ENCODE data around the gene SLC25A19.
A peak's percentile ranks its signal among the peaks of the same experiment; 100 is the strongest.

The SLC25A19 gene

GRCh38 chr17:75249564-75249963, 39.7 kb downstream of the SLC25A19 start:
- no peak overlapping the region for H3K4me3 ChIP-seq (ENCODE audit: control insufficient read depth, low read depth, low read length)
- TF ChIP-seq CTCF (conservative IDR thresholded peaks at IDR 0.05; ENCODE audit: control insufficient read depth, insufficient read depth, low read depth, low read length) = no peak
- DNase-seq (ENCODE audit: low read depth) = no peak

GRCh38 chr17:75246404-75246803, 42.8 kb downstream of the SLC25A19 start:
- DNase-seq (ENCODE audit: low read depth) = no peak
- no peak for TF ChIP-seq CTCF (conservative IDR thresholded peaks at IDR 0.05; ENCODE audit: control insufficient read depth, insufficient read depth, low read depth, low read length)
- no peak overlapping the region for H3K4me3 ChIP-seq (ENCODE audit: control insufficient read depth, low read depth, low read length)

- DNase-seq (ENCODE audit: low read depth) = no peak
- TF ChIP-seq CTCF (conservative IDR thresholded peaks at IDR 0.05; ENCODE audit: control insufficient read depth, insufficient read depth, low read depth, low read length) = no peak
- no peak overlapping the region for H3K4me3 ChIP-seq (ENCODE audit: control insufficient read depth, low read depth, low read length)
Observed at GRCh38 chr17:75245011-75245410, 44.2 kb downstream of the SLC25A19 start.

- no peak for TF ChIP-seq CTCF (conservative IDR thresholded peaks at IDR 0.05; ENCODE audit: control insufficient read depth, insufficient read depth, low read depth, low read length)
- H3K4me3 ChIP-seq (ENCODE audit: control insufficient read depth, low read depth, low read length) = no peak overlapping the region
- no peak for DNase-seq (ENCODE audit: low read depth)
Observed at GRCh38 chr17:75244133-75244866, 44.9 kb downstream of the SLC25A19 start.

- no peak for DNase-seq (ENCODE audit: low read depth)
- no peak overlapping the region for H3K4me3 ChIP-seq (ENCODE audit: control insufficient read depth, low read depth, low read length)
- TF ChIP-seq CTCF (conservative IDR thresholded peaks at IDR 0.05; ENCODE audit: control insufficient read depth, insufficient read depth, low read depth, low read length) = no peak
Observed at GRCh38 chr17:75242461-75243042, 46.7 kb downstream of the SLC25A19 start.

GRCh38 chr17:75241996-75242460, 47.2 kb downstream of the SLC25A19 start:
- H3K4me3 ChIP-seq (ENCODE audit: control insufficient read depth, low read depth, low read length) = no peak overlapping the region
- no peak for TF ChIP-seq CTCF (conservative IDR thresholded peaks at IDR 0.05; ENCODE audit: control insufficient read depth, insufficient read depth, low read depth, low read length)
- peak; percentile 96 for DNase-seq (ENCODE audit: low read depth)

Data from fibroblast of mammary gland (primary cell).